HL-60 (cell line): ENCODE results near the gene EXOC4.

Experiments used
- DNase-seq, 2 experiments: peaks; one replicate each; pipeline ENCODE4 v3.0.0-alpha.2; 2010 to 2020; ENCODE audit warnings: low read depth in 1 of 2, low spot score in 1 of 2
- H3K27ac ChIP-seq: fragments of 250-450 bp; sonication (Bioruptor Pico); replicated peaks from 2 replicates; pipeline ENCODE4 v1.5.1; 2020; ENCODE audit warnings: mild to moderate bottlenecking, moderate library complexity
- H3K27me3 ChIP-seq: fragments of 250-450 bp; sonication (Bioruptor Pico); 2 replicates; pipeline ENCODE4 v1.5.1; 2021; ENCODE audit warnings: mild to moderate bottlenecking, moderate library complexity; ENCODE audit not compliant: insufficient read depth, poor library complexity, severe bottlenecking
- H3K4me3 ChIP-seq: replicated peaks from 2 replicates; pipeline ENCODE4 v1.5.1; 2011; ENCODE audit warnings: mild to moderate bottlenecking, control low read depth, low read length; ENCODE audit not compliant: insufficient read depth
- GABPA ChIP-seq: IDR thresholded peaks from 2 replicates; pipeline ENCODE4 v1.6.1; 2012; ENCODE audit warnings: low read depth
- POLR2AphosphoS5 ChIP-seq: IDR thresholded peaks from 2 replicates; pipeline ENCODE4 v1.6.1; 2012; ENCODE audit warnings: low read depth
- SPI1 ChIP-seq: IDR thresholded peaks from 2 replicates; pipeline ENCODE4 v1.6.1; 2012; ENCODE audit warnings: low read depth, mild to moderate bottlenecking, borderline replicate concordance
- TF ChIP-seq, protein P1 (sequence below): IDR thresholded peaks from 2 replicates; pipeline ENCODE4 v1.6.1; 2012; ENCODE audit warnings: low read depth; ENCODE audit not compliant: insufficient replicate concordance
- TF ChIP-seq, protein P2 (sequence below): IDR thresholded peaks from one replicate; pipeline ENCODE4 v1.5.1; 2011; ENCODE audit warnings: low read length, control low read depth, inconsistent platforms; ENCODE audit not compliant: insufficient read depth

EXOC4 gene

DNA sequence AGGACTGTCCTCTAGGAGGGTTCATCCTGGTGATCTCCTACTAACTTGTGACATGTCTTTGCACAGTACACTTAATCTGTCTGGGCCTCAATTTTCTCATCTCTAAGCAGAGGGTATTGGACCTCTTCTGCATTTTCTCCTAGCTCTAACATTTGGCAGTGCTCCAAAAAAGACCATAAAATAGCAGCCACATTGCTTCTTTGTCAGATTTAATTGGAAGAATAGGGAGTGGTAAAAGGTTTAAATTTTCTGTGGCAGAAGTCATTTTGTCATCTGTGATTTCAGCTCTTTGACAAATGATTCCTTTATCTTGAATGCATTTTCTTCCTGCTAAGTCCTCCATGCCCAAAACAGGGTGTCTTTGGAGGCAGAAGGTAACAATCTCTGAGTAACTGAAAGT is 584.3 kb downstream of the EXOC4 start:
- no peak for DNase-seq
- no peaks in the 10 kb centered on the region for H3K27me3 ChIP-seq
- no peak overlapping the region for H3K27ac ChIP-seq
- TF ChIP-seq, protein P1, sequence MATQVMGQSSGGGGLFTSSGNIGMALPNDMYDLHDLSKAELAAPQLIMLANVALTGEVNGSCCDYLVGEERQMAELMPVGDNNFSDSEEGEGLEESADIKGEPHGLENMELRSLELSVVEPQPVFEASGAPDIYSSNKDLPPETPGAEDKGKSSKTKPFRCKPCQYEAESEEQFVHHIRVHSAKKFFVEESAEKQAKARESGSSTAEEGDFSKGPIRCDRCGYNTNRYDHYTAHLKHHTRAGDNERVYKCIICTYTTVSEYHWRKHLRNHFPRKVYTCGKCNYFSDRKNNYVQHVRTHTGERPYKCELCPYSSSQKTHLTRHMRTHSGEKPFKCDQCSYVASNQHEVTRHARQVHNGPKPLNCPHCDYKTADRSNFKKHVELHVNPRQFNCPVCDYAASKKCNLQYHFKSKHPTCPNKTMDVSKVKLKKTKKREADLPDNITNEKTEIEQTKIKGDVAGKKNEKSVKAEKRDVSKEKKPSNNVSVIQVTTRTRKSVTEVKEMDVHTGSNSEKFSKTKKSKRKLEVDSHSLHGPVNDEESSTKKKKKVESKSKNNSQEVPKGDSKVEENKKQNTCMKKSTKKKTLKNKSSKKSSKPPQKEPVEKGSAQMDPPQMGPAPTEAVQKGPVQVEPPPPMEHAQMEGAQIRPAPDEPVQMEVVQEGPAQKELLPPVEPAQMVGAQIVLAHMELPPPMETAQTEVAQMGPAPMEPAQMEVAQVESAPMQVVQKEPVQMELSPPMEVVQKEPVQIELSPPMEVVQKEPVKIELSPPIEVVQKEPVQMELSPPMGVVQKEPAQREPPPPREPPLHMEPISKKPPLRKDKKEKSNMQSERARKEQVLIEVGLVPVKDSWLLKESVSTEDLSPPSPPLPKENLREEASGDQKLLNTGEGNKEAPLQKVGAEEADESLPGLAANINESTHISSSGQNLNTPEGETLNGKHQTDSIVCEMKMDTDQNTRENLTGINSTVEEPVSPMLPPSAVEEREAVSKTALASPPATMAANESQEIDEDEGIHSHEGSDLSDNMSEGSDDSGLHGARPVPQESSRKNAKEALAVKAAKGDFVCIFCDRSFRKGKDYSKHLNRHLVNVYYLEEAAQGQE, result no peak
- TF ChIP-seq GABPA (no peak), SPI1 (no peak), POLR2AphosphoS5 (no peak)
- TF ChIP-seq, protein P2, sequence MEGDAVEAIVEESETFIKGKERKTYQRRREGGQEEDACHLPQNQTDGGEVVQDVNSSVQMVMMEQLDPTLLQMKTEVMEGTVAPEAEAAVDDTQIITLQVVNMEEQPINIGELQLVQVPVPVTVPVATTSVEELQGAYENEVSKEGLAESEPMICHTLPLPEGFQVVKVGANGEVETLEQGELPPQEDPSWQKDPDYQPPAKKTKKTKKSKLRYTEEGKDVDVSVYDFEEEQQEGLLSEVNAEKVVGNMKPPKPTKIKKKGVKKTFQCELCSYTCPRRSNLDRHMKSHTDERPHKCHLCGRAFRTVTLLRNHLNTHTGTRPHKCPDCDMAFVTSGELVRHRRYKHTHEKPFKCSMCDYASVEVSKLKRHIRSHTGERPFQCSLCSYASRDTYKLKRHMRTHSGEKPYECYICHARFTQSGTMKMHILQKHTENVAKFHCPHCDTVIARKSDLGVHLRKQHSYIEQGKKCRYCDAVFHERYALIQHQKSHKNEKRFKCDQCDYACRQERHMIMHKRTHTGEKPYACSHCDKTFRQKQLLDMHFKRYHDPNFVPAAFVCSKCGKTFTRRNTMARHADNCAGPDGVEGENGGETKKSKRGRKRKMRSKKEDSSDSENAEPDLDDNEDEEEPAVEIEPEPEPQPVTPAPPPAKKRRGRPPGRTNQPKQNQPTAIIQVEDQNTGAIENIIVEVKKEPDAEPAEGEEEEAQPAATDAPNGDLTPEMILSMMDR, result no peak
- H3K4me3 ChIP-seq, result no peak overlapping the region

DNA sequence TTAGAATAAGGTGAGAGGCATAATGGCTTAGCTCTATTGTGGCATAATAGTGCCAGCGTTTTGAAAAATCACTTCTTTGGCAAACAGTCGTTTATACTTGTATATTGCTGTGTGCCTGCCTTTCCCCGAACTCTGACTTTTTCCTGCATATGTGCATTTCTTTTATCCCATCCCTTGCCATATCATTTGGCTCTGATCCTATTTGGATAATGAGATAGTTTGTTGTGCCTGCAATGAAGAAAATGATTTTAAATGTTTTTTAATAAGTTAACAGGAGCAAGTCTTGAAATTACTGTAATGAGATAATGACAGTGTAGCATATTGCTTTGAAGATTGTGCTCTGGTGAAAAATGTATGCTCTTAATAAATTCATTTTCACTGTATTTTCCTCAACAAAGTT is 586.2 kb downstream of the EXOC4 start:
- DNase-seq, result no peak
- Histone ChIP-seq H3K27ac (no peak overlapping the region), H3K4me3 (no peak overlapping the region), H3K27me3 (no peaks in the 10 kb centered on the region)
- no peak for TF ChIP-seq SPI1
- TF ChIP-seq, protein P1, result no peak
- no peak for TF ChIP-seq POLR2AphosphoS5
- no peak for TF ChIP-seq GABPA
- TF ChIP-seq, protein P2, result no peak

DNA sequence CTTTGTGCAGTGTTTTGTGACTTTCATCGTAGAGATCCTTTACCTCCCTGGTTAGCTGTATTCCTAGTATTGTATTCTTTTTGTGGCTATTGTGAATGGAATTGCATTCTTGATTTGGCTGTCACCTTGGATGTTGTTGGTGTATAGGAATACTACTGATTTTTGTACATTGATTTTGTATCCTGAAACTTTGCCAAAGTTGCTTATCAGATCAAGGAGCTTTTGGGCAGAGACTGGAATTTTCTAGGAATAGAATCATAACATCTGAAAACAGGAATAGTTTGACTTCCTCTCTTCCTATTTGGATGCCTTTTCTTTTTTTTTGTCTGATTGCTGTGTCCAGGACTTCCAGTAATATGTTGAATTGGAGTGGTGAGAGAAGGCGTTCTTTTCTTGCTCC is 590.5 kb downstream of the EXOC4 start:
- TF ChIP-seq POLR2AphosphoS5, result no peak
- TF ChIP-seq, protein P2, result no peak
- TF ChIP-seq SPI1, result no peak
- TF ChIP-seq, protein P1, result no peak
- no peak for TF ChIP-seq GABPA
- no peak for DNase-seq
- no peaks in the 10 kb centered on the region for H3K27me3 ChIP-seq

More for the DNA sequence above, 590.5 kb downstream of the EXOC4 start:
- Histone ChIP-seq H3K4me3 (no peak overlapping the region), H3K27ac (no peak overlapping the region)
